Muscle of arm (tissue), 12 donors: Measurements from ENCODE around the gene CCL27. TPM values are rescaled to one million over a fixed set of nuclear protein-coding genes. Genes with fewer than 3 reads are reported as not detected.
"Not testable (repeated sequence)": the region's sequence is repeated elsewhere in the genome, so short reads cannot be mapped to it uniquely, and the experiment has no call there.

Source experiments
- DNase-seq: peaks from one replicate; pipeline ENCODE4 v3.0.0-alpha.2; 2013
- polyA plus RNA-seq, 12 donors: library from polyadenylated mRNA; unstranded; fragments of 120-200 nt; gene quantifications; one replicate each; pipeline ENCODE4 v1.2.1, GENCODE V29; 2013; ENCODE audit not compliant: insufficient read length in 12 of 12

The CCL27 gene
- polyA plus RNA-seq, 12 donors: 0.17 to 1.3 (median 0.53) TPM; not detected in 3

DNA sequence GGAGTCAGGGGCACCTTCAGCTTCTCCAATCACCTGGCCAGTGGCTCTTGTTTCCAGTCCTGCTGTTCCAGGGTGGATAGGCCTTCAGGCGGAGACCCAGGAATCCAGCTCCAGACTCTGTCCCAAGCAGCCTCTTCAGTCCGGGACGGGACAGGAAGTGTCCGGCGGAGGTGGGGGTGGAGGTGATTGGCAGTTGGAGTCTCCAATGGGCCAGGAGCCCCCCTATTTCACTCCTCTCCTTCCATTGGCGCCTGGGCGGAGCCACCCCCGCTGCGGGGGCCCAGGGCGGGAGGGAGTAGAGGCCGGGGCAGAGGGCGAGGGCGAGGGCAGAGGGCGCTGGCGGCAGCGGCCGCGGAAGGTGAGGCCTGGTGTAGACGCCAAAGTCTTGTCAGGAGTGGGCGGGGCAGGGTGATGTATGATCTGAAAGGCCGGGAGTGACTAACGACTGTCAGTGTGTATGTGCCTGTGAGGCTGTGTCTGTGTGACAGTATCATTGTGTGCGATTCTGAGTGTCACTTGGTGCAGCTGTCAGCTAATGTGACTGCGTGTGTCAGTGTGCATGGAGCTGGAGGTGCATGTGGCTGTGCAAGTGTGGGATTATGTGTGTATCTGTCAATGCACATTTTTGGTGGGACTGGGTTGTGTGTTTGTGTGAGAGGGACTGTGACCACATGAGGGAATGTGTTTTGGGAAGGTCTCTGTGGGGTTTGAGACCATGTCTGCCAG lies 10.4 kb downstream of the CCL27 start, which contains the start of gene IL11RA:
Gene IL11RA, plus strand, starts transcription at position 310 of the 726 bp plus-strand sequence. CDS start 3,033 bp downstream, outside the sequence.
- DNase-seq: peak; percentile 89

DNA sequence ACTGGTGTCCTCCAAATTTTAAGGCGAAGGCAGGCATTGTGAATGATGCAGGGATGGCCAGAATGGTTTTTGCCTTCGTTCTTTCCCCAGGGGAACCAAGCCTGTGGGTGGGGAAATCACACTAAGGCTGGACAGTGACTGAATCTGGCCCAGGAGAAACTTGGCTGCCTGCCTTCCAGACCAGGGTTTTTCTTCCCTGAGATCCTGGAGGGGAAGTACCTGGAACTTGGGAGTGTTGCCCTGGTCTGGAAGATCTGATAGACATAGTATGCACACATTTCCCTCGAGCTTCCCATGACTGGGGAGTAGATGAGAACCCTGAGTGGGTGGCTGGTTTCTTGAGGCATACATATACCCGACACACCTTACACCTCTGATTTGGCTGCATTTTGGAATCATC lies 11.1 kb downstream of the CCL27 start:
- DNase-seq: no peak

DNA sequence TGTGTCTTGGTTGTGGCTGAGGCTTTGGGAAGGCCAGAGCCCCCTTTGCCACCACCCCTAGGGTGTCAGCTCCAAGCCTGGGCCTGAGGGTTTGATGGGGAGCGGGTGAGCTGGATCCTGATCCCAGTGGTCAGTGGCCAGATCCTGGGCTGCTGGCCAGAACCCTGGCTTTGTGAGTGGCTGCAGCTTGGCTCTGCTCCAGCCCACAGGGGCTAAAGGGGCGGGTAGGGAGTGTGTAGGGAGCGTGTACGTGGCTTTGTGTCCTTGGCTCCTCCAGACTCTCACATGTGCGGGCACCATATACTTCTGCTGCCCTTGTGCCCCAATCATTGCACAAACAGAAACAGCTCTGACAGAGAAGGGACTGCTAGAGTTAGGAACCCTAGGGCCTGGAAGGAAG lies 11.6 kb downstream of the CCL27 start:
- DNase-seq: no peak

GRCh38 chr9:34648673-34649072 lies 13.8 kb downstream of the CCL27 start:
- no peak for DNase-seq

- no peak for DNase-seq
These were observed 14.8 kb downstream of the CCL27 start for GRCh38 chr9:34647651-34648050.

DNA sequence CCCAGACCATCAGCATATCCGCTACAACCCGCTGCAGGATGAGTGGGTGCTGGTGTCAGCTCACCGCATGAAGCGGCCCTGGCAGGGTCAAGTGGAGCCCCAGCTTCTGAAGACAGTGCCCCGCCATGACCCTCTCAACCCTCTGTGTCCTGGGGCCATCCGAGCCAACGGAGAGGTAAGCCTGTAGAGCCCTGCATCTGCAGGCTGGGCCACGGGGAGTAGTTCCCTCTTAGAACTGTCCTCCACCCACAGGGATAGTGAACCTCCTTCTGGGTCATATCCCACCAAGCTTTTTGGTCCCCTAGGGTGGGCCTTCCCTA lies 15.4 kb downstream of the CCL27 start:
- DNase-seq: no peak

DNA sequence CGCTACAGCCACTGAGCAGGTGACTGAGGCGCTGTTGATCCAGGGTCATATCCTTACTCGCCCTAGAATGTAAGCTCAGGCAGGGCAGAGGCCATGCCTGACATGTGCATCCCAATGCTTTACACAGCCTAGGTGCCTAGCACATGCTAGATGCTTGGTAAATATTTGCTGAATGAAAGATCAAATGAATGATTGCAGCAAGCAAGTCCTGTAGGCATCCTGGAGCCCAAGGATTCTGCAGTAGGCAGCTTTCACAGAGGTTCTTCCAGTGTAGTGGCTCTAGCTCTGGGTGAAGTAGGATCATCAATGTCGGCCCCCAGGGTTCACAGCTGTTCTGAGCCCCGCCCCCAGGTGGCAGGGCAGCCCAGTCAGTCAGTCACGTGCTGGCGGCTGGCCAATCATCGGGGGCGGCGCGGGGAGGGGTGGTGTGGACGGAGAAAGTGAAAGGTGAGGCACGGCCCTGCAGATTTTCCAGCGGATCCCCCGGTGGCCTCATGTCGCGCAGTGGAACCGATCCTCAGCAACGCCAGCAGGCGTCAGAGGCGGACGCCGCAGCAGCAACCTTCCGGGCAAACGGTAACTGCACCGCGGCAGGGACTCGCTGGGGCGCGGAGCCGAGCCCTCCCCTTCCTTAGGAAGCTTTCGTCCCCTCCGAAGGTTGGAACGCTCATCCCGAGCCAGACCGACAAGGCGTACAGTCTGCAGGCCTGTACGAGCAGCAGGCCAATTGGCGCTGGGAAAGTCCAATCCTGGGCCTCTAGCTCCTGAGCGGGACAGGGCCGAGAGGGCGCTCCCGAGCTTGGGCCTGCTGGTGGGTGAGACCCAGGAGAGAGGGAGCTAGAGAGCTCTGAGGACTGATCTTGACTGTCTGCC lies 16.0 kb downstream of the CCL27 start, which contains the start of gene GALT:
Gene GALT, plus strand, starts transcription at position 465 of the 873 bp plus-strand sequence. Its CDS starts 30 bp downstream, at position 495.
- peak; percentile 88 for DNase-seq

- DNase-seq: no peak
These were observed 17.6 kb downstream of the CCL27 start for GRCh38 chr9:34644766-34645314.

DNA sequence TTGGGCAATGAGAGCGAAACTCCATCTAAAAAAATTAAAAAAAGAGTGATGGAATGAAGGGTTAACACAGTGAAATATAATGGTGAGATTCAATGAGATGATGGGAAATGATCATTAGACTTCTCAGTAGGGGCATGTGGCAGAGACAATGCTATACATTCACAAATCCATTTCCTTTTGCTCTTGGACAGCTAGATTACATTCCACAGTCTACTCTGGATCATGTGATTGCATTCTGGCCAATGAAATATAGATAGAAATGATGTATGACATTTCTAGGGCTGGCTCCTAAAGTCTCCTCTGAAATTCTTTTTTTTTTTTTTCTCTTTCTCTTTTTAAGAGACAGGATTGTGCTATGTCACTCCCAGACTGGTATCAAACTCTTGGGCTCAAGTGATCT lies 19.8 kb downstream of the CCL27 start:
- DNase-seq: no peak

- not testable (repeated sequence) for DNase-seq
These were observed 23.1 kb downstream of the CCL27 start for GRCh38 chr9:34639322-34639721.

DNA sequence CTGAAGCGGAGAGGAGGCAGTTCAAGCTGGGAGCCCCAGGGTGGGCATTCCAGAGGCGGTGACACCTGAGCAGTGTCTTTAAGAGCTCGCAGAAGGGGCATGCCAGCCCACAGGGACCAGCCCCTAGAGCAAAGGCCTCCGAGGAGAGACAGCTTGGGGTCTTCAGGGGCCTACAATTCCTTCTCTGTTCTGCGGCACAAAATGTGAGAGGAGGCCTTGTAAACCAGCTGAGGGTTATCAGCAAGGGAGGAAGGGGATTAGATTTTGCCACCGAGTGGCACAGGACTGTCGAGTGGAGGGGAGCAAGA lies 24.4 kb downstream of the CCL27 start:
- no peak for DNase-seq

- DNase-seq: peak; percentile 91
These were observed 24.9 kb downstream of the CCL27 start, which contains the start of gene SIGMAR1 for GRCh38 chr9:34637356-34638137. TSS of gene SIGMAR1 (minus strand) at chr9:34637787. CDS start at chr9:34637697, 90 bp downstream.

GRCh38 chr9:34636791-34637355 lies 25.6 kb downstream of the CCL27 start:
- no peak for DNase-seq

GRCh38 chr9:34635556-34635955 lies 26.9 kb downstream of the CCL27 start:
- DNase-seq: no peak

DNA sequence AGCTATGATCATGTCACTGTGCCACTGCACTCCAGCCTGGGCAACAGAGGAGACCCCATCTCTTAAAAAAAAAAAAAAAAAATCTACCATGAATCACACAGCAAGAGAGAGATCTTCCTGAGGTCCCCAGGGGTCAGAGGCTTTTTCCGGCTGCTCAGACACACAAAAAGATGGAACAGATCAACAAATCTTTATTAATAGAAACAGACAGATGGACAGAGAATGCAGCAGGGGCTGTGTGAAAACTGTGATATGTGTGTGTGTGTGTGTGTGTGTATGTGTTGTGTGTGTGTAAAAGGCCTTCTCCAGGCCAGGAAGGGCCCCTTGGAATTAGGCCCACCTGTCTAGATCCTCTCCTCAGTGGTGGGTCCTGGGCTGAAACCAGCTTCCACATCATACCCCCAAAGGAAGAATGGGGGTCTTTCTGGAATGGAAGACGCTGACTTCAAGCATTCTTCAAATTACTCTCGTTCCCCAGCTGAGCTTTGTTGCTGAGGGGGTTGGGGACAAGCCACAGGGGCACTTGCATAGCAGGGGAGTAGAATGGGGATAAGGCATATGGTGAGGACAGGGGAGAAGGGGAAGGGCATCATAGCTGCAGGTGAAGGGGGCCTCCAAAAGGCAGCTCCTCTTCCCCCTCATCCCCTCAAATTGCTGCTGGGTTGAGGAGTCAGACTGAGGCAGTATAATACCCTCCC lies 27.8 kb downstream of the CCL27 start:
- DNase-seq: no peak

GRCh38 chr9:34633851-34634550 lies 28.5 kb downstream of the CCL27 start:
- no peak for DNase-seq

DNA sequence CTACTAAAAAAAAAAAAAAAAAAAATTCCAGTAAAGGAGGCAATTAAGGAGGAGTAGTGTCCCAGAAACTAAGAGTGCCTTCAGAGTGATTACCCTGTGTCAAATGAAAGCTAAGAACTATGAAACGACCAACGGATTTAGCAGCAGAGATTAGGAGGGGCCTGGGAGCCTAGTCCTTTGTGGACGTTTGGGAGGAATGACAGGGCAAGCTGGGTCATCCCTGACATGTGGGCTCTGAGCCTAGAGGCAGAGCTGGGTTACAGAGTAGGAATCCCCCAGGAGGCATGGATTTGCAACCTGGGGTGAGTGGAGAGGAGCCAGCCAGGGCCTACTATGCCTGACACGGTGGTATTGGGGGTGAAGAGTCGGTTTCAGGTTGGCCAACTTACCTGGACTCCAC lies 29.3 kb downstream of the CCL27 start:
- no peak for DNase-seq

- no peak for DNase-seq
These were observed 31.9 kb downstream of the CCL27 start for GRCh38 chr9:34630402-34631154.

- no peak for DNase-seq
These were observed 33.0 kb downstream of the CCL27 start for GRCh38 chr9:34629491-34629808.
